CD4-positive, alpha-beta T cell treated with Interleukin-17A for 4 hours (primary cell): Measurements from ENCODE around the gene ZFAND5.

Experiments used
- DNase-seq: peaks from one replicate; pipeline ENCODE4 v3.0.0-alpha.2; 2020; ENCODE audit warnings: mixed read lengths

The ZFAND5 gene

GRCh38 chr9:72362680-72363139 is 2.3 kb downstream of the ZFAND5 start:
- peak; percentile 51 for DNase-seq

GRCh38 chr9:72362118-72362531 is 2.9 kb downstream of the ZFAND5 start:
- no peak for DNase-seq

GRCh38 chr9:72361217-72361616 is 3.8 kb downstream of the ZFAND5 start:
- DNase-seq: no peak

GRCh38 chr9:72360324-72360723 is 4.7 kb downstream of the ZFAND5 start:
- DNase-seq: no peak

- no peak for DNase-seq
Measured at GRCh38 chr9:72356041-72356582, 8.9 kb downstream of the ZFAND5 start.

- no peak for DNase-seq
Measured at GRCh38 chr9:72355153-72355552, 9.9 kb downstream of the ZFAND5 start.

- no peak for DNase-seq
Measured at GRCh38 chr9:72354704-72355103, 10.3 kb downstream of the ZFAND5 start.

GRCh38 chr9:72353455-72354116 is 11.4 kb downstream of the ZFAND5 start:
- DNase-seq: no peak

- no peak for DNase-seq
Measured at GRCh38 chr9:72352911-72353388, 12.1 kb downstream of the ZFAND5 start.

- no peak for DNase-seq
Measured at GRCh38 chr9:72351538-72352453, 13.2 kb downstream of the ZFAND5 start.

- DNase-seq: no peak
Measured at GRCh38 chr9:72349911-72350310, 15.1 kb downstream of the ZFAND5 start.

- DNase-seq: no peak
Measured at GRCh38 chr9:72349240-72349639, 15.8 kb downstream of the ZFAND5 start.

- no peak for DNase-seq
Measured at GRCh38 chr9:72346333-72346732, 18.7 kb downstream of the ZFAND5 start.

- no peak for DNase-seq
Measured at GRCh38 chr9:72338631-72339030, 26.4 kb downstream of the ZFAND5 start.

- no peak for DNase-seq
Measured at GRCh38 chr9:72337286-72337685, 27.7 kb downstream of the ZFAND5 start.

- DNase-seq: no peak
Measured at GRCh38 chr9:72334658-72335337, 30.2 kb downstream of the ZFAND5 start.

GRCh38 chr9:72333709-72334108 is 31.3 kb downstream of the ZFAND5 start:
- DNase-seq: peak; percentile 17

GRCh38 chr9:72333197-72333596 is 31.8 kb downstream of the ZFAND5 start:
- DNase-seq: no peak

- DNase-seq: no peak
Measured at GRCh38 chr9:72332351-72332750, 32.7 kb downstream of the ZFAND5 start.

- no peak for DNase-seq
Measured at GRCh38 chr9:72327631-72328030, 37.4 kb downstream of the ZFAND5 start.

- DNase-seq: no peak
Measured at GRCh38 chr9:72326641-72327040, 38.4 kb downstream of the ZFAND5 start.

- no peak for DNase-seq
Measured at GRCh38 chr9:72324974-72325373, 40.0 kb downstream of the ZFAND5 start.

GRCh38 chr9:72322678-72323077 is 42.3 kb downstream of the ZFAND5 start:
- no peak for DNase-seq
